Neural crest cell (in vitro differentiated cells): ENCODE results near the gene KCNJ3. TPM values are rescaled to one million over a fixed set of nuclear protein-coding genes. Genes with fewer than 3 reads are reported as not detected.

ENCODE experiments used
- DNase-seq: peaks from one replicate; pipeline ENCODE4 v3.0.0; 2021; ENCODE audit warnings: low read depth, mixed read lengths, low spot score
- H3K27ac Mint-ChIP-seq: one replicate; pipeline ENCODE4 v1.8.0; 2021; ENCODE audit warnings: mild to moderate bottlenecking, mixed read lengths; ENCODE audit not compliant: unreplicated experiment
- H3K27me3 Mint-ChIP-seq: 2 replicates; pipeline ENCODE4 v1.8.0; 2021; ENCODE audit warnings: low read depth, mild to moderate bottlenecking, mixed read lengths
- H3K36me3 Mint-ChIP-seq: 2 replicates; pipeline ENCODE4 v1.8.0; 2021; ENCODE audit warnings: low read depth, mild to moderate bottlenecking, mixed read lengths
- H3K4me1 Mint-ChIP-seq: 2 replicates; pipeline ENCODE4 v1.8.0; 2021; ENCODE audit warnings: mixed read lengths
- H3K4me3 Mint-ChIP-seq: one replicate; pipeline ENCODE4 v1.8.0; 2021; ENCODE audit warnings: mild to moderate bottlenecking, mixed read lengths
- H3K9me3 Mint-ChIP-seq: 2 replicates; pipeline ENCODE4 v1.8.0; 2021; ENCODE audit warnings: mixed read lengths
- total RNA-seq: library from RNA; stranded (reverse); gene quantifications from 2 replicates; pipeline ENCODE4 v1.2.1, GENCODE V29; 2021
- TF ChIP-seq, protein P1 (sequence below): fragments of 200-600 bp; sonication (generic); conservative IDR thresholded peaks from 2 replicates; pipeline ENCODE4 v1.5.0; 2021; ENCODE audit warnings: antibody characterized with exemption, mild to moderate bottlenecking

KCNJ3 gene
- total RNA-seq, 1 donor from 2014 or later = 0.05 TPM

DNA sequence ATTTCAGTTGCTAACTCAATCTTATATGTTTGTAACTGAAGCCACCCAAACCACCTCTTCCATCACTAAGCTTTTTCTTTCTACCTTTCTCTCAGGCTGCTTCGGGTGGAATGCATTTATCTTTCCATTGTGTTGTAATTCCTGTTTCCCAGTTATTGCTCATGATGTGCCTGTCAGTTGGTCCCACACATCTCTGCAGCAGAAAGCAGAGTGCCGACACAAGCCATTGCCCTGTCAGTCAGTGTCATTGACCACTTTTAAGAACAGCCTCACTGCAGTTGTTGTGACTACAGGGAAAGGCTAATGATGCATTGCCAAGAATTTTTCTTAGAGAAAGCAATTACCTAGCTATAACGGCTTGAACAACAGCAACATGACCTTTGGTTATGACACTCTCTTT, 24.8 kb upstream of the KCNJ3 start:
- Mint-ChIP-seq H3K9me3 (peaks cover 3% of the 10 kb centered on the region), H3K27me3 (no peaks in the 10 kb centered on the region), H3K27ac (no peak overlapping the region), H3K4me1 (no peaks in the 10 kb centered on the region), H3K4me3 (no peak overlapping the region), H3K36me3 (no peaks in the 10 kb centered on the region)
- DNase-seq = no peak
- TF ChIP-seq, protein P1, sequence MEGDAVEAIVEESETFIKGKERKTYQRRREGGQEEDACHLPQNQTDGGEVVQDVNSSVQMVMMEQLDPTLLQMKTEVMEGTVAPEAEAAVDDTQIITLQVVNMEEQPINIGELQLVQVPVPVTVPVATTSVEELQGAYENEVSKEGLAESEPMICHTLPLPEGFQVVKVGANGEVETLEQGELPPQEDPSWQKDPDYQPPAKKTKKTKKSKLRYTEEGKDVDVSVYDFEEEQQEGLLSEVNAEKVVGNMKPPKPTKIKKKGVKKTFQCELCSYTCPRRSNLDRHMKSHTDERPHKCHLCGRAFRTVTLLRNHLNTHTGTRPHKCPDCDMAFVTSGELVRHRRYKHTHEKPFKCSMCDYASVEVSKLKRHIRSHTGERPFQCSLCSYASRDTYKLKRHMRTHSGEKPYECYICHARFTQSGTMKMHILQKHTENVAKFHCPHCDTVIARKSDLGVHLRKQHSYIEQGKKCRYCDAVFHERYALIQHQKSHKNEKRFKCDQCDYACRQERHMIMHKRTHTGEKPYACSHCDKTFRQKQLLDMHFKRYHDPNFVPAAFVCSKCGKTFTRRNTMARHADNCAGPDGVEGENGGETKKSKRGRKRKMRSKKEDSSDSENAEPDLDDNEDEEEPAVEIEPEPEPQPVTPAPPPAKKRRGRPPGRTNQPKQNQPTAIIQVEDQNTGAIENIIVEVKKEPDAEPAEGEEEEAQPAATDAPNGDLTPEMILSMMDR = no peak

DNA sequence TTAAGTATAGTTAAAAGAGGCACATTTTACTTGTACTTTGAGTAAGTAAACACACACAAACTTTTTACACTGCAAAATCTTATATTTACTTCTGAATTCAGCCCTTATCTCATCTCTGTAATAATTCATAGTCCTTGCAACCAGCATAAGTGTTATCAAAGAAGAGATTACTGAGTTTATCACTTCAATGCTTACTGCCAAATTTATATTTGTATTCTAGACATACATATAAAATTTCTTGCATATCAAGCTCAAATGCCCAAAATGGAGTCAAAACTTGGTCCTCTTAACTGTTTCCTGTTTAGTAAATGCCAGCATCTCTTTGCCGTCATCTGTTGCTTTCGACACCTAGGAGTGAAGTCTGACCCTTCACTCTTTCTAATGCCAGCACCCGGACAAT, 21.1 kb upstream of the KCNJ3 start:
- Mint-ChIP-seq H3K36me3 (no peaks in the 10 kb centered on the region), H3K27me3 (no peaks in the 10 kb centered on the region), H3K4me1 (peaks cover 4% of the 10 kb centered on the region), H3K4me3 (no peak overlapping the region), H3K9me3 (peaks cover 3% of the 10 kb centered on the region), H3K27ac (no peak overlapping the region)
- TF ChIP-seq, protein P1 = no peak
- DNase-seq = no peak

DNA sequence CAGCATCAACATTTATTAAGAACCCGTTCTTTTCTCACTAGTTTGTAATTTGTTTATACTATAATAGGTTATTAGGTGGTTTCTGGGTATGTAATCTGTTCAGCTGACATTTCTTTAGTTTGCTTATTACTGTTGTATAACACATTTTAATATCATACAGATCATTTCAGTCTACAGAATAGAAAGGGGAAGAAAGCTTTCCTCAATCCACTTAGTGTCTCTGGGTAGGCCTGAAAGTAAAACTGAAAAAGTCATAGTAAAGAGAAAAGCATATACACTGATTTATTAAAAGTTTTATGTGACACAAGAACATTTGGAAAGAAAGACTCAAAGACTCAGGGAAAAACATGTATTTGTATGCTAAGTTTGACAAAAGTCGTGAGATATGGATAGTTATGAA, 16.8 kb upstream of the KCNJ3 start:
- no peak for DNase-seq
- no peak overlapping the region for H3K27ac Mint-ChIP-seq
- H3K4me3 Mint-ChIP-seq = no peak overlapping the region
- no peaks in the 10 kb centered on the region for H3K36me3 Mint-ChIP-seq
- H3K4me1 Mint-ChIP-seq = peaks cover 4% of the 10 kb centered on the region
- peaks cover 3% of the 10 kb centered on the region for H3K9me3 Mint-ChIP-seq
- TF ChIP-seq, protein P1 = no peak
- H3K27me3 Mint-ChIP-seq = no peaks in the 10 kb centered on the region

DNA sequence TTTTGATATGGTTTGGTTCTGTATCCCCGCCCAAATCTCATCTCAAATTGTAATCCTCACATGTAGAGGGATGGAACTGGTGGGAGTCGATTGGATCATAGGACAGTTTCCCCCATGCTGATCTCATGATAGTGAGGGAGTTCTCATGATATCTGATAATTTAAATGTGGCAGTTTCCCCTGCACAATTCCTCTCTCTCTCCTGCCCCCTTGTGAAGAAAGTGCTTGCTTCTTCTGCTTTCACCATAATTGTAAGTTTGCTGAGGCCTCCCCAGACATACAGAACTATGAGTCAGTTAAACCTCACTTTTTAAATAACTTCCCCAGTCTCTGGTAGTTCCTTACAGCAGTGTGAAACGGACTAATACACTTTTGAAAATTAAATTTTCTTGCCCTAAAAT, 12.3 kb upstream of the KCNJ3 start:
- peaks cover 3% of the 10 kb centered on the region for H3K4me1 Mint-ChIP-seq
- no peak overlapping the region for H3K27ac Mint-ChIP-seq
- no peaks in the 10 kb centered on the region for H3K27me3 Mint-ChIP-seq
- no peak for DNase-seq
- TF ChIP-seq, protein P1 = no peak
- H3K36me3 Mint-ChIP-seq = no peaks in the 10 kb centered on the region
- no peaks in the 10 kb centered on the region for H3K9me3 Mint-ChIP-seq
- no peak overlapping the region for H3K4me3 Mint-ChIP-seq

DNA sequence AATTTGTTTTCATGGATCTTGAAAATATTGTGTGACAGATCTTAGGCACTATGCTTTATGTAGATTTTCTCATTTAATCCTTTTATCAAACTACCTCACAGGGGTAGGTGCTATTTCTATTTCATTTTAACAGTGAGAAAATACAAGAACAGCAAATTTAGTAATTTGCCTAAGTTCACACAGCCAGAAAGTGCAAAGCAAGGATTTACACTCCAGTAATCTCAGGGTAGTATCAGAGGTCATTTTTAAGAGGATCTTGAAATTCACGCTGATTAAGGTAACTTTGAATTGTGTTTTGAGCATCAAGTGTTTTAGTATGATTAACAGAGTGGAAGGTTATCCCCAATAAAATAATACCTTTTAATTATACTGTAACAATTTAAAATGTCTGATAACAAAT, 10.1 kb upstream of the KCNJ3 start:
- TF ChIP-seq, protein P1 = no peak
- Mint-ChIP-seq H3K27me3 (no peaks in the 10 kb centered on the region), H3K4me3 (no peak overlapping the region), H3K36me3 (no peaks in the 10 kb centered on the region), H3K27ac (no peak overlapping the region), H3K4me1 (no peaks in the 10 kb centered on the region), H3K9me3 (no peaks in the 10 kb centered on the region)
- no peak for DNase-seq

DNA sequence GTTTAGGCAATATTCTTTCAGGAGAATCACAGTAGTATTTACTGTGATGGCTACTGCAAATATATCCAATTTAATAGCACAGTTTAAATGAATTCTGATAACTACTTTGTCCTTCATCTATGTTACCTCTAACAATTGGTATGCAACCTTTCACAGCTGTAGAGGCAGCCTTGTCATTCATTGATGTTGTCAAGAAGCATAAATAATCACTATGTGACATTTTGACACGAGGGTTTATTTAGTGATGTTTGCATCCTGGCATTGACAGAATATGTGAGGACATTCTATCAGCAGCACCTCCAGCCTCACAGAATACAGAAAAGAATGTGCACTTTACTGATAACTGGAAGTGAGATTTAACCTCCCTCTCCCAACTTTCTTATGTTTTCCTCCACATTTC, 9.3 kb upstream of the KCNJ3 start:
- H3K27me3 Mint-ChIP-seq = no peaks in the 10 kb centered on the region
- H3K4me1 Mint-ChIP-seq = no peaks in the 10 kb centered on the region
- TF ChIP-seq, protein P1 = no peak
- H3K36me3 Mint-ChIP-seq = no peaks in the 10 kb centered on the region
- no peak overlapping the region for H3K27ac Mint-ChIP-seq
- H3K9me3 Mint-ChIP-seq = no peaks in the 10 kb centered on the region
- no peak overlapping the region for H3K4me3 Mint-ChIP-seq
- DNase-seq = no peak
